Dermis microvascular lymphatic vessel endothelial cell (primary cell): ENCODE data around the gene STK32C. TPM values are rescaled to one million over a fixed set of nuclear protein-coding genes. Genes with fewer than 3 reads are reported as not detected.
"Not testable (repeated sequence)": the region's sequence is repeated elsewhere in the genome, so short reads cannot be mapped to it uniquely, and the experiment has no call there.

ENCODE experiments used
- DNase-seq, 2 donors: peaks; one replicate each; pipeline versions ENCODE4 v3.0.0 to v3.0.0-alpha.2; 2010; ENCODE audit warnings: low read depth in 2 of 2
- total RNA-seq: library from RNA; depleted of rRNA; stranded (reverse); fragments of >200 nt; gene quantifications from 2 replicates; pipeline ENCODE4 v1.2.1, GENCODE V29; 2014

STK32C gene
- total RNA-seq, 1 donor from 2014 or later, result 10.0 TPM

DNA sequence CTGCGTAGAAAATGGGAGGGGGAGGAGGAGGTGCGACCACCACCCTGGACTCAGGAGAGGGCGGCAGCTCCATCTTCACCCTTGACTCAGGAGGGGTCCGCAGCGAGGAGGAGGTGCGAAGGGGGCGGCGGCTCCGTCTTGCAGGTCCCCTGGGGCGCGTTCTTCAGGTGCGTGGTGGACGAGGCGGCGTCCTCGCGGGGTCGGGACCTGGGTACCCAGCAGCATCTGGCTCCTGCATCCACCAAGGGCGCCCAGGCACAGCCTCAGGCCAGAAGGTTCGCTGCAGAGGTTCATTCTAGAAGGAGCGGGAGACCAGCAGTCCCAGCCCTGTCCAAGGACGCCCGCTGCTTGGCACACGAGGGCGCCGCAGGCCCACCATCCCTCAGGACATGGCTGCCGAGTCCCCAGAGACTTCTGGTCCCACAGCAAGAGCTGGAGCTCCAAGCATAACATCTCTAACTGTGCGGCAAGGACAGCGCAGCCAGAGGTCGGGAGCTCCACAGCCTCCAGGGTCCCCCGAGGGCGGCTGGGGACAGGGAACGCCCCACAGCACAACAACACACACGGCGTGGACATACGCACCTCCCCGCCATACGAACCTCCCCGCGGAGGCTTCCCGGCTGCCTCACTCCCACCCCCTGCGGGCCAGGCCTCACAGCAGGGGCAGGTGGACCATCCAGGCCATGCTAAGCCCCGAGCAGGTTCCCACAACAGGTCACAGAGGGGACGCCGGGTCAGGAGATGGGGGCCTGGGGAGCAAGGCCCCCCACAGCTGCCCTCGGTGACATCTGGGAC is 137.8 kb downstream of the STK32C start:
- no peak for DNase-seq

DNA sequence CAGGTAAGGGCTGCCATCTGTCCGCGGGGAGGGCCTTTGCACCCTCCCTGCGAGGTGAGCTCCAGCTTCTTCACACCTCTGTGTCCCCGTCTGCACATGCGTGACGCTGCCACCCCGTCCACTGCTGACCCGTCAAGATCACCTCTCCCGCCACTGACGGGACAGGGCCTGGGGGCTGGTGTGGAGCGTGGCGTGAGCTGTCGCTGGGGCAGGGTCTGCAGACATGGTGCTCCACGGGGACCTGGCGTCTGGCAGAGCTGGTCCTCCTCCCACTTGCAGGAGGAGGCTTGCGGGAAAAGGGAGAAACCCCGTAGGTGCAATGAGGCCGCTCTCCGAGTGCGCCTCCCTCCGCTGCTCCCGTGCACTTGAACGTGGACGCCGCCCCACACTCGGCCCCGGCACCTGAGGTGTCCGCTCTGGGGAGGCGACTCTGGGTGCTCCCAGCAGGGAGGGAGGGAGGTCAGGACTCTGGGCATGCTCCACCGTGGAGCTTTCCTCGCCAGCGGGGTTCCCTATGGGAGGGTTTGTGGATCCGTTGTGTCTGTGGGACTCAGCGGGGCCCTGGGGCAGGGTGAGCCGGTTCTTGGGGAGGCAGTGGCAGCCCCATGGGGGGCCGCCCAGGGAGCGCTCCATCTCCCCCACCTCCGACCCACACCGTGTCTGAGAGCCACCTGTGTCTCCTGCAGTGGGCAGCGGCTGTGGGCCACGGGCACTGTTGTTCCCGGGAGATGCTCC is 138.6 kb downstream of the STK32C start:
- no peak for DNase-seq

GRCh38 chr10:132168571-132169030 is 139.1 kb downstream of the STK32C start:
- DNase-seq, result no peak

GRCh38 chr10:132167976-132168375 is 139.8 kb downstream of the STK32C start:
- DNase-seq, result no peak

DNA sequence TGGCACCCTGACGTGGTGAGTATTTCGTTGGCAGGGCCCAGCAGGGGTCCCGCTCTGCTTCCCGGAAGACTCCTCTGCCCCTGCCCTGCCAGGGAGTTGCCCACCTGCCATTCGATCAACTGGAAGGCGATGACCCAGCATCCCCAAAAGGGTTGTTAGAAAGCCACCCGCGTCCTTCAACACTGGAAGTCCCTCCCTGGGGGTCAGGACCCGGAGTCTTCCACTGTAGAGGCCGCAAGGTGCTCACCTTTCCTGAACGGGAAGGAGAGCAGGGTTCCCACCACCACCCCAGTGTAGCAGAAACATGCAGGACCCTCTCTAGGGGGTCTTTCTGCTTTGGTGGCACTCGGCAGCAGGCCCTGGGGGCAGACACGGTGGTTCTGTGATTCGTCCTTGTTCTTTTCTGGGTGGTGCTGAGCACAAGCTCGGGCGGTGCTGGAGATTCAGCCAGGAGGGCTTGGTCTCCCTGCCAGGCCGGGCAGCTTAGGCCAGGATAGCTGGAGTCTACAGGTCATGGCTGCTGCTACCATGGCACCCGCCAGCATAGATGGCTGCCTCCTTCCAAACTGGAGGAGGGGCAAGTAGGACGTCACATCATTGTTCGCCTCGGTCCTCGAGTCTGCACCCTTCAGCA is 140.6 kb downstream of the STK32C start:
- no peak for DNase-seq

DNA sequence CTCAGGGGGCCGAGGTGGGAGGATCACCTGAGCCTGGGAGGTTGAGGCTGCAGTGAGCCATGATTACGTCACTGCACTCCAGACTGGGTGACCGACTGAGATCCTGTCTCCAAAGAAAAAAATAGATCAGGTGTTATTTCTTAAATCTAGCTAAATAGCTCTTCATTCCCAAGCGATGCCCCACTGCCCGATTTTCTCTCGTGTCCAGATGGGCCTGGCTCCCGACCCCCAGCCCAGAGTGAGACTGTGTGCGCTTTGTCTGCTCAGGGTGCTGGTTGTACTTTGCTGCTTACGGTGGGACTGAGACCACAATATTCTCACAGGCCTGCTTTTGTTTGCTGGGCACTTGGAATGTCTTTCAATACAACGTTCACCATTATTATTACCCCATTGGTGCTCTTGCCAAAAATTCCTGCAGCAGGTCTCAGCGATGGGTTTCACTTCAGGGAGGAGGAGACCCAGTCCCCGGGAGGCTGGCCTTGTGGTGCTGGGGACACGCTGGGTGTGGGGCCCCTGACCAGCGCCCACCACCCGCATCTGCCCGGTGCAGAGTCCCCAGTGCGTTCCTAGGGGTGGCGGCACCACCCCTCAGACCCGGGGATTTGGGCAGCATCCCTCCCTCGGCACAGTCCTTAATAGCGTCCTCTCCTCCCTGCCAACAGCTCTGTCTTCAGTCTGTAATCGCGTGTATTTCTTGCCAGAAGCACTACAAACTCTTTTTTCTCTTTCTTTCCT is 141.4 kb downstream of the STK32C start:
- DNase-seq, result no peak

DNA sequence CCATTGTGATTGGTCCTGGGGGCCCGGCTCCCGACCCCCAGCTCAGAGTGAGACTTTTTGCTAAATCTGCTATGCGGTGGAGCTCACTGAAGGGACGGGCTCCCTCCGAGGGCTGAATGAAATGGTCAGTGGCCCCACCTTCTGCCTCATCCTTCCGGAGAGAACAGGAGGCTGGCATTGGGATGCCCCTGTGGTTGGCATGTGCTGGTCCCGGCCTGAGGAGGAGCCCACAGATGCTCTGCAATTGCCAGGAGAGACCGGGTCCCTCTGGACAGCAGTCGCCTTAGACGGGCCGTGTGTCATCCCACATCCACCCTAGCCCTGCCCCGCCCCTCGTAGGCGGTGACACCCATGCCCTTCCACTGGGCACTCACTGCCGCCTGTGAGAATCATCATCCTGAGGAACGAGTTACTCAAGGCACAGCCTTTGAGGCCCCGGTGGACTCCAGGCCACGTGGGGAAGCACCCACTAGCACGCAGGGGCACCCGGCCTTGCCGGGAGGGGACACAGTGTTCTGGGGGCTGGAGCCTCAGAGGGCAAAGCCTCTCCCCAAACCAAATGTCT is 142.3 kb downstream of the STK32C start:
- no peak for DNase-seq

DNA sequence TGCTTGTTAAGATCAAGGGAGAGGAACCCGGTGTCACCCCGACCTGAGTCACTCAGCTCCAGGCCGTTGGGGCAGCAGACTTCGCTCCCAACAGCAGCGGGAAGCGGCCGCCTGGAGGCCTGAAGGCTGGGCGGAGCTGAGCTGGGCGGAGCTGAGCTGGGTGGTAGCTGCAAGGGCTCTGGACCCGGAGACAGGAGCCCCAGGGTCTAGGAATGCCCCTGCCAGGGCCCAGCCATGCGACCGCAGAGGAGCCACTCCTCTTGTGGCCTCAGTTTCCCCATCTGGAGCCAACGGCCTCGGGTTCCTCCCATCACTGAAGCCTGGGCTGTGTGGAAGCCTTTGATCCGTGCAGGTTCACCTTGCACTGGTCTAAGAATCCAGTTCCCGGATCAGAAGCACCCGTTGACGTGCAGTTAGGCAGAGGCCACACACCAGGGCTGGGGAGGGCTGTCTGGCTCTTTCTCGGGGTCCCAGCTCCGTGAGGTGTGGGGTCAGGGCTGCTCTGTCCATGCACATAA is 142.9 kb downstream of the STK32C start:
- DNase-seq, result no peak

DNA sequence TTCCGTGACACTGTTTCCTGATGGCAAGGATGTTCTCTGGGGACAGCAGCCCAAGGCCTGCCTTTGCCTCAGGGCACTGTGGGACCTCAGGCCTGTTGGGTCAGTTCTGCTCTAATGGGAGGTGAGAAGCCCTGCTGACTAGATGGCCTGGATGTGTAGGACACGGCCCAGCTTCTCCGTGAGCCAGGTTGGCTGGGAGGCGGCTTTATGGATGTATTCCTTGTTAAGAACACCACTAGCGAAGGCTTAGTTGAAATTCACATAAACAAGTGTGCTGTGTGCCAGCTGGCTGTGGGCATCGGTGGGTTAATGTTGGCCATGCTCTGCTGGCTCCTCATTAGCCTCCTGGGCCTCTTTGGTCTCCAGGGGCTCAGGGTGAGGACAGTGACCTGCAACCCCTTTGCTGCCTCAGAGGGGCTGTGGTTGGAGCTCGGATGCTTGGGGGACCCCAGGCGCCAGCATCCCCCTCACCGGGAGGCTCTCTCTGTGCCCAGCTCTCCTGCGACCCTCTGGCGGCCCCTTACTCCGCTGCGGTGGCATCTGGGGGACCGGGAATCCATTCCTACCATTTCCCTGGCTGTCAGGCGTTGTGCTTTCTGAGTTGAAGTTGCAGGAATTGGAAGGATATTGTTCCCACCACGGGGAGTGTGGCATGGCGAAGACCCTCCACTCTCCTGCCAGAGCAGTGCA is 143.8 kb downstream of the STK32C start:
- DNase-seq, result no peak

GRCh38 chr10:132163278-132163765 is 144.4 kb downstream of the STK32C start:
- DNase-seq, result peak in 1 of 2 donors; percentile 22

- DNase-seq, result no peak
These were observed 145.0 kb downstream of the STK32C start for GRCh38 chr10:132162590-132163277.

DNA sequence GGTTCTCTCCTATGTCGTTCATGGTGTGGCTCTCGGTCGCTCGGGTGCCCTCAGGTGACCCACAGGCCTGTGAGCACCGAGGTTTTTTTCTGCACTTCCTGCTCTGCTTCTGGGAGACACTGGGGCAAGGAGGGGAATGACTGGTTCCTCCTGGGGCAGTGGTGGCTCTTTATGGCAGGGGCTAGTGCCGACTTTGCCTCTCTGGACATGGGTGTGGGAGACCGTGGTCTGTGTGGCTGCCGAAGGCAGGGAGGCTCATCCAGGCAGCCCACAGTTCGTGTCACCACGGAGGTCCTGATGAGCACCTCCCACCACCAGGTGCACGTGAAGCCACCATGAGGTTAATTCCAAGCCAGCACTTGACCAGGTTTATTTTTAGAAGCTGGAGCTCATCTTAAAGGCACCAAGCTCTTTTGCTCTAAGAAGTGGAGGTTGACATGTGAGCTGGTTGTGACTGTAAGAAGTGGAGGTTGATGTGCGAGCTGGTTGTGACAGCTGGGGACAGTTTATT is 145.7 kb downstream of the STK32C start:
- no peak for DNase-seq

GRCh38 chr10:132160834-132161622 is 146.7 kb downstream of the STK32C start:
- DNase-seq, result not testable (repeated sequence)

DNA sequence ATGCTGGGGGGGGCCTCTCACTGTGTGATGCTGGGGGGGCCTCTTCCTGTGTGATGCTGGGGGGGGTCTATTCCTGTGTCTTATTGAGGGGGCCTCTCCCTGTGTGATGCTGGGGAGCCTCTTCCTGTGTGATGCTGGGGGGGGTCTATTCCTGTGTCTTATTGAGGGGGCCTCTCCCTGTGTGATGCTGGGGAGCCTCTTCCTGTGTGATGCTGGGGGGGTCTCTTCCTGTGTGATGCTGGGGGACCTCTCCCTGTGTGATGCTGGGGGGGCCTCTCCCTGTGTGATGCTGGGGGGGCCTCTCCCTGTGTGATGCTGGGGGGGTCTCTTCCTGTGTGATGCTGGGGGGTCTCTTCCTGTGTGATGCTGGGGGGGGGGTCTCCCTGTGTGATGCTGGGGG is 147.5 kb downstream of the STK32C start:
- DNase-seq, result not testable (repeated sequence)

GRCh38 chr10:132159302-132160230 is 148.2 kb downstream of the STK32C start:
- DNase-seq, result not testable (repeated sequence)

DNA sequence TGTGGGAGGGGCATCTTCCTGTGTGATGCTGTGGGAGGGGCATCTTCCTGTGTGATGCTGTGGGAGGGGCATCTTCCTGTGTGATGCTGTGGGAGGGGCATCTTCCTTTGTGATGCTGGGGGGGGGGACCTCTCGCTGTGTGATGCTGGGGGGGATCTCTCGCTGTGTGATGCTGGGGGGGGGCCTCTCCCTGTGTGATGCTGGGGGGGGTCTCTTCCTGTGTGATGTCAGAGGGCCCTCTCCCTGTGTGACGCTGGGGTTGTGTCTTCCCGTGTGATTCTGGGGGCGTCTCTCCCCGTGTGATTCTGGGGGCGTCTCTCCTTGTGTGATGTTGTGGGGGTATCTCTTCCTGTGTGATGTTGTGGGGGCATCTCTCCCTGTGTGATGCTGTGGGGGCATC is 148.9 kb downstream of the STK32C start:
- no peak for DNase-seq

- no peak for DNase-seq
These were observed 149.5 kb downstream of the STK32C start for GRCh38 chr10:132158122-132158741.
